ENCODE data around the gene USE1.
"Not testable (repeated sequence)": the region's sequence is repeated elsewhere in the genome, so short reads cannot be mapped to it uniquely, and the experiment has no call there.

USE1 gene, protein sequence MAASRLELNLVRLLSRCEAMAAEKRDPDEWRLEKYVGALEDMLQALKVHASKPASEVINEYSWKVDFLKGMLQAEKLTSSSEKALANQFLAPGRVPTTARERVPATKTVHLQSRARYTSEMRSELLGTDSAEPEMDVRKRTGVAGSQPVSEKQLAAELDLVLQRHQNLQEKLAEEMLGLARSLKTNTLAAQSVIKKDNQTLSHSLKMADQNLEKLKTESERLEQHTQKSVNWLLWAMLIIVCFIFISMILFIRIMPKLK

DNA sequence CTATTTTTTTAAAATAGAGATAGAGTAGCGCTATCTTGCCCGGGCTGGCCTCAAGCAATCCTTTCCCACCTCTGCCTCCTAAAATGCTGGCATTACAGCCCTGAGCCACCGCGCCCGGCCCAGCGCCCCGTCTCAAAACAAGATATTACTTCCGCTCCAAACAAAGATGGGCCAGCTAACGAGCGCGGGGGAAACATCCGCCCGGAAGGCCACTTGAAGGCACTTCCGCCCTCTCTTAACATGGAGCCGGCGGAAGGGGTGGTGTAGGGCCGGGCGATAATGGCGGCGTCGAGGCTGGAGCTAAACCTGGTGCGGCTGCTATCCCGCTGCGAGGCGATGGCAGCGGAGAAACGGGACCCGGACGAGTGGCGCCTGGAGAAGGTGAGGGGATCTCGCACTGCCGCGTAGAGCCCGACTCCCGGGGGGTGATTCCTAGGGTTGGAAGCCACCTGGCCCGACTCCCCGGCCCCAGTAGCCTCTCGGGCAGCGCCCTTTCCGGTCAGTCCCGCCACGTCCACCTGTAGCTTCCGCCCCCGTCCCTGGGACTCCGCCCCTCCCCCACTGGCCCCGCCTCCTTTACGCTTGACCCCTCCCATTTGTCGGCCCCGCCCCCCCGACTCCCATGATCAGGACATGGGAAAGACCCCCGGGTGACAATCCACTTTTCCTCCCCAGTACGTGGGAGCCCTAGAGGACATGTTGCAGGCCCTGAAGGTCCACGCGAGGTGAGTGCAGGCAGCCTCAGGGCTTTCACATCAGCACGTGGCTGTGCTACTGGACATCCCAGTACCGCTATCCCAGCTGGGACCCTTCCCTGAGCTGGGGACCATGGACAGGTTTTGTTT, at the start of gene USE1:
TSS of gene USE1 (plus strand) at position 231 of the 845 bp plus-strand sequence. CDS start at position 280, 49 bp downstream.
- DNase-seq = peak; percentile 87

GRCh38 chr19:17165715-17166114, 49.4 kb upstream of the USE1 start:
- DNase-seq = no peak

DNA sequence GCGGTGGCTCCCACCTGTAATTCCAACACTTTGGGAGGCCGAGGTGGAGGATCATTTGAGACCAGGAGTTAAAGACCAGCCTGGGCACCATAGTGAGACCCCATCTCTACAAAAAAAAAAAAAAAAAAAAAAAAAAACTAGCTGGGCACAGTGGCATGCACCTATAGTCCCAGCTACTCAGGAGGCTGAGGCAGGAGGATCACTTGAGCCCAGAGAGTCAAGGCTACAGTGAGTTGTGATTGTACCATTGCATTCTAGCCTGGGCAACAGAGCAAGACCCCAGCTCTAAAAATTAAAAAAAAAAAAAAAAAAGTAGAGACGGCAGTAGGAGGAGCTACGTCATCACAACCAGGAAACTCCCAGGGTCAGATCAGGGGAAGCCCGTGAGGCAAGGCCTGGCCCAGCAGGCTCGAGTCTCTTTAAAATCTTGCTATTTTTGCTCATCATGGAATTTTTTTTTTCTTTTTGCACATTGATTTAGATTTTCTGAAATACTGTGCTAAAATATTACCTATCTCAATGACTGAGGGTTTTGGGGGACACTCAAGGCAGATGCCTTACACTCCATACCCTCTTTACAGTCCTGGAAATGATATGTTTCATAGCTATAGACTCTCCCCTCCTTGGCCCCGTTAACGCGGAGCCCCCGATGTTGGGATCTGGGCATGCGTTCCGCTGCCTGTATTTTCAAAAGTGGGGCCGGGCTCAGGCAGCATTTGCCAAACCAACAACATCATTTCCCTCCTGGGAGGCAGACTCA, 44.4 kb upstream of the USE1 start:
- DNase-seq = no peak

DNA sequence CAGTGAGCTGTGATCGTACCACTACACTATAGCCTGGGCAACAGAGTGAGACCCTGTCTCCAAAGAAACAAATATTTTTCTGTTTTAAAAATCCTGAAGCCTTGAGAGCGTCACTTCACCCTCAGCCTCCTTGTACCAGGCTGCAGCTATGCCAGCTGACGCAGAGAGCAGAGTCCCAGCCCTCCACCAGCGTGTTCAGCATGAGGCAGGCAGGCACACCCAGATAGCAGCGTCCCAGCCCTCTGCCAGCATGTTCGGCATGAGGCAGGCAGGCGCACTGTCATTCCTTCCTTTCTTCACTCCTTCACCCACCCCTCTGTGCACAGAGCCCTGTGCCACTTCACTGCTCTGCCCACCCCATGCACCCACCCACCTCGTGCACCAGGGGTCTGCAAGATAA, 43.3 kb upstream of the USE1 start:
- no peak for DNase-seq

DNA sequence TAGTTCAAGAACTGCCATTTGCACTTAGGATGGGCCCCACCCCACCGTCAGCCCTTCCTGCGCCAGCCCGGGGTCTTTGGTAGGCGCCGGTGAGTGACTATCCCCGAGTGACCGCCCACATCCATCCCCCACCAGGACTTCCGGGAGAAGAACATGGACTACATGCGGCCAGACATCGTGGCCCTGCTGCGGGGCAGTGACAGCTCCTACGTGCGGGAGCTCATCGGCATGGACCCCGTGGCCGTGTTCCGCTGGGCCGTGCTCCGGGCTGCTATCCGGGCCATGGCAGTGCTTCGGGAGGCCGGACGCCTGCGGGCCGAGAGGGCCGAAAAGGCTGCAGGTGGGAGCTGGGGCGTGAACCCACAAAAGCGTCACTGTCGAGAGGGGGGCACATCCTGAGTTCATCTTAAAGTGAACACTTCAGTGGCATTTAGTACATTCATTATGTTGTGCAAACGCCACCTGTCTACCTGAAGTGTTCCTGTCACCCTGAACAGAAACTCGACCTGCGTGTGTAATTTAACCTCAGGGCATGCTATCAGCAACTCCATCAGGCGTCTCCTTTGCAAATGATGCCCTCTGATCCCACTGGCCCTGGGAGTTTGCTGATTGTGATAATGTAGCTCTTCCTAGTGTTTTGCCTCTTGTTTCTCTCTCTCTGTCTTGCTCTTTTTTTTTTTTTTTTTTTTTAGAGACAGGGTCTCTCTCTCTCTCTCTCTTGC, 42.4 kb upstream of the USE1 start:
- no peak for DNase-seq

DNA sequence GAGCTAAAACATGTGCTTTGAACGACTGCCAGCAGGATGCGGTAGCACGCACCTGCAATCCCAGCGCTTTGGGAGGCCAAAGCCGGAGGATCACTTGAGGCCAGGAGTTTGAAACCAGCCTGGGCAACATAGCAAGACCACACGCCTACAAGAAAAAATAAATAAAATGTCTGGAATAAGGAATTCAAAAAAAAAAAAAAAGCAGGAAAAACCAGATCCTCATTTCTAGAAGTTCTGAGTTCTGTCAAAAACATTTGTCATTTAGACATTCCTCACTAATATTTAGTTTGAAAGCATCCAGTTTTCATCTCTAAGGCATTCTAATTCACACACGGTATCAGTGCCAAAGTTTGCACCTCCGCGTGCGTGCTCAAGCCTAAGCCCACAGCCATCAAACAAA, 36.9 kb upstream of the USE1 start:
- DNase-seq = no peak

GRCh38 chr19:17180997-17181702, 34.0 kb upstream of the USE1 start:
- no peak for DNase-seq

- DNase-seq = no peak
Measured at GRCh38 chr19:17183271-17183761, 31.8 kb upstream of the USE1 start.

DNA sequence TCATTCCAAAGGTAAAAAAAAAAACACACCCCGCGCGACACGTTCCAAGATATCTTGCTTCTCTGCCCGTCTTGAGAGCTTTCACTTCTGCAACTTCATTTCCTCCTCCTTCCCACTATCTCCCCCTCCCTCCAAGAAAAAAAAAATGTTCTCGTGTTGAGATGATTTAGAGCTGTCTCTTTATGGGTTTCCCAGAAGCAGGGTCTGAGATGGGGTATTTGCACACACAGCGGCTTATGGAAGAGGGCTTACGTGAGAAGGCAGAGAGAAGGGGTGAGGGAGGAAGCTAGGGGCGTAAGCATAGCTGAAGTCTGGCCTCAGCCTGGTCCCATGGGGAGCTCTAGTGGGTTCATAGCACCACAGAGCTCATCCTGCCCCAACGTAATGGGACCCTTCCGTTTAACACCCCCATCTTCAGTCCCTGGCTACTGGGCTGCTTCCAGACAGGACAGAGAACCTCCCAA, 31.3 kb upstream of the USE1 start:
- no peak for DNase-seq

DNA sequence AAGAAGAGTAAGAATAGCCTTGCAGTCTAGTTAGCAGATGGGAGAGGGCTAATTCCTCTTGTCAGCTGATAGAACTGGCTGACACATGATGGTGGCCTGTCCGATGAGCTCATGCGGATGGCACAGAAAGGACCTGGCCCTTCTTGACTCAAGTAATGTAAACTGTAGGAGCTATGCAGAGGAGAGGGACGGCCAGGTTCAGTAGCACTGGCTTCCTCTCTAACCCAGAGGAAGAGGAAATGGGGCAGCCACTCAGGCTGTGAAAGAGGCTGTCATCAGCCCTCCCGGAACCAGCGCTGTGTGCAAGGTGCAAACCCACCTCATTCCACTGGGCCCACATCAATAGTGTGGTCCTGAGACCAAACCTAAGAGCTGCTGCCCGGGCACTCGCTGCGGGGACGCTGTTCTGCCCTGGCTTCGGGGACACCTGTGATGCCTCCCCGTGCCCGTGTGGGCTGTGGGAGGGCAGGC, 30.8 kb upstream of the USE1 start:
- no peak for DNase-seq

GRCh38 chr19:17185590-17185989, 29.6 kb upstream of the USE1 start:
- DNase-seq = no peak

- not testable (repeated sequence) for DNase-seq
Measured at GRCh38 chr19:17191736-17192135, 23.4 kb upstream of the USE1 start.

GRCh38 chr19:17192751-17193150, 22.4 kb upstream of the USE1 start:
- no peak for DNase-seq

DNA sequence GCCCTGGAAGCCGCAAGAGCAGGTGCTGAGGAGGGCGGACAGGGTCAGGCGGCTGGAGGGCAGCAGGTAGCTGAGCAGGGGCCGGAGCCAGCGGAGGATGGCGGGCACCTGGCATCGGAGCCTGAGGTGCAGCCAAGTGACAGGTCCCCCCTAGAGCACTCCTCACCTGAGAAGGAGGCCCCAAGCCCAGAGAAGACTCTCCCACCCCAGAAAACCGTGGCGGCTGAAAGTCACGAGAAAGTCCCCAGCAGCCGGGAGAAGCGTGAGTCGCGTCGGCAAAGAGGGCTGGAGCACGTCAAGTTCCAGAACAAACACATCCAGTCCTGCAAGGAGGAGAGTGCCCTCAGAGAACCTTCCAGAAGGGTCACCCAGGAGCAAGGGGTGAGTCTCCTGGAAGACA, 20.5 kb upstream of the USE1 start:
- DNase-seq = no peak

- DNase-seq = no peak
Measured at GRCh38 chr19:17195106-17195505, 20.1 kb upstream of the USE1 start.

DNA sequence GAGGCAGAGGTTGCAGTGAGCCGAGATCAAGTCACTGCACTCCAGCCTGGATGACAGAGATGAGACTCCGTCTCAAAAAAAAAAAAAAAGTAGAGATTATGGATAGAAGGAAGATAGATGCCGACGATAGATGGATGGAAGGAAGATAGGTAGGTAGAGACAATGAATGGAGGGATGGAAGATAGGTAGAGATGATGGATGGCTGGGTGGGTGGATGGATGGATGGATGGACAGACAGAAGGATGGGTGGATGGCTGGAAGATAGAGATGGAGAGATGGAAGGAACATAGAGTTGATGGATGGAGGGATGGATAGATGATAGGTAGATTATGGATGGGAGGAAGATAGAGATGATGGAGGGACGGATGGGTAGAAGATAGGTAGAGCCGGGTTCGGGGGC, 18.5 kb upstream of the USE1 start:
- no peak for DNase-seq

DNA sequence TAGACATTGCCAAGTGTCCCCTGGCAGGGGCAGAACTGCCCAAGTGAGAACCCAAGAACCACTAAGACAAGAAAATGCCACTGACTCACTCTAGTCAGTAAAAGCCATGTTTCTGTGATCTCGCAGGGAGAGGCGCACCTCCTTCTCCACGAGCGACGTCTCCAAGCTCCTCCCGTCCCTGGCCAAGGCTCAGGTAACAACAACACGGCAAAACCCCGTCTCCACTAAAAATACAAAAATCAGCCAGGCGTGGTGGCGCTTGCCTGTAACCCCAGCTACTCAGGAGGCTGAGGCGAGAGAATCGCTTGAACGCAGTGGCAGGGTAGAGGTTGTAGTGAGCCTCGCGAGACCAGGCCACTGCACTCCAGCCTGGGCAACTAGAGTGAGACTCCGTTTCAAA, 17.5 kb upstream of the USE1 start:
- no peak for DNase-seq

GRCh38 chr19:17200408-17201079, 14.6 kb upstream of the USE1 start:
- DNase-seq = no peak

GRCh38 chr19:17202249-17202648, 12.9 kb upstream of the USE1 start:
- DNase-seq = no peak

GRCh38 chr19:17202713-17203112, 12.4 kb upstream of the USE1 start:
- DNase-seq = no peak

Measured in NCI-H2029 treated with DMSO at 0.1 percent for 48 hours (cell line).